IMR-90 (cell line): ENCODE results near the gene OR10H2. TPM values are rescaled to one million over a fixed set of nuclear protein-coding genes. Genes with fewer than 3 reads are reported as not detected.

ENCODE experiments used
- CHD1 ChIP-seq: IDR thresholded peaks from 2 replicates; pipeline ENCODE4 v1.6.1; 2012; ENCODE audit warnings: low read depth, low read length, improper control_type of control experiment
- SMC3 ChIP-seq: fragments of 150-350 bp; IDR thresholded peaks from 2 replicates; pipeline ENCODE4 v1.6.1; 2016; ENCODE audit warnings: low read depth, mild to moderate bottlenecking, antibody characterized with exemption, low read length, moderate library complexity
- polyA plus RNA-seq, 3 experiments: library from polyadenylated mRNA; depleted of rRNA; stranded (reverse); fragments of >200 nt; gene quantifications; 2 replicates each; pipeline ENCODE4 v1.2.3, GENCODE V29; 2012; ENCODE audit warnings: low replicate concordance in 1 of 3
- total RNA-seq: library from RNA; depleted of rRNA; stranded (reverse); fragments of >200 nt; gene quantifications from 2 replicates; pipeline ENCODE4 v1.2.3, GENCODE V29; 2012; rRNA removed

Gene OR10H2
- total and polyA plus RNA-seq, 2 of the 4 experiments (the other 2 are of a cell fraction) = not detected

- no peak for TF ChIP-seq CHD1
- TF ChIP-seq SMC3 = no peak
These were observed 49.5 kb downstream of the OR10H2 start (continued) for GRCh38 chr19:15776991-15777970.

Other genes with a start within 250 kb of the OR10H2 start
- gene PGLYRP2, start 248.5 kb upstream of the OR10H2 start, total RNA-seq = not detected in 2 replicates
- not detected in 2 replicates for gene PGLYRP2, start 248.5 kb upstream of the OR10H2 start, polyA plus RNA-seq (2012; rRNA removed)
- gene CYP4F22, start 219.5 kb upstream of the OR10H2 start, total RNA-seq = not detected in 2 replicates
- gene CYP4F22, start 219.5 kb upstream of the OR10H2 start, polyA plus RNA-seq (2012; rRNA removed) = not detected in 2 replicates
- not detected in 2 replicates for gene CYP4F8, start 112.8 kb upstream of the OR10H2 start, total RNA-seq
- gene CYP4F8, start 112.8 kb upstream of the OR10H2 start, polyA plus RNA-seq (2012; rRNA removed) = not detected in 2 replicates
- gene CYP4F3, start 87.1 kb upstream of the OR10H2 start, total RNA-seq = not detected in 2 replicates
- gene CYP4F3, start 87.1 kb upstream of the OR10H2 start, polyA plus RNA-seq (2012; rRNA removed) = not detected in 2 replicates
- not detected in 2 replicates for gene CYP4F12, start 54.9 kb upstream of the OR10H2 start, total RNA-seq
- gene CYP4F12, start 54.9 kb upstream of the OR10H2 start, polyA plus RNA-seq (2012; rRNA removed) = not detected in 2 replicates
- gene OR10H3, start 10.0 kb downstream of the OR10H2 start, total RNA-seq = not detected in 2 replicates
- not detected in 2 replicates for gene OR10H3, start 10.0 kb downstream of the OR10H2 start, polyA plus RNA-seq (2012; rRNA removed)
- not detected in 2 replicates for gene OR10H5, start 59.6 kb downstream of the OR10H2 start, total RNA-seq
- not detected in 2 replicates for gene OR10H5, start 59.6 kb downstream of the OR10H2 start, polyA plus RNA-seq (2012; rRNA removed)
- gene OR10H1, start 87.6 kb downstream of the OR10H2 start, total RNA-seq = not detected in 2 replicates
- gene OR10H1, start 87.6 kb downstream of the OR10H2 start, polyA plus RNA-seq (2012; rRNA removed) = not detected in 2 replicates
- not detected in 2 replicates for gene CYP4F2, start 170.1 kb downstream of the OR10H2 start, total RNA-seq
- not detected in 2 replicates for gene CYP4F2, start 170.1 kb downstream of the OR10H2 start, polyA plus RNA-seq (2012; rRNA removed)
- not detected in 2 replicates for gene CYP4F11, start 206.5 kb downstream of the OR10H2 start, total RNA-seq
- gene CYP4F11, start 206.5 kb downstream of the OR10H2 start, polyA plus RNA-seq (2012; rRNA removed) = not detected in 2 replicates
- not detected in 2 replicates for gene OR10H4, start 221.0 kb downstream of the OR10H2 start, total RNA-seq
- not detected in 2 replicates for gene OR10H4, start 221.0 kb downstream of the OR10H2 start, polyA plus RNA-seq (2012; rRNA removed)